Neuronal stem cell (in vitro differentiated cells): Measurements from ENCODE around the gene SEL1L3.

Experiments
- DNase-seq: peaks from one replicate; pipeline ENCODE4 v3.0.0-alpha.2; 2013; ENCODE audit warnings: low spot score
- H2AFZ ChIP-seq: one replicate; pipeline ENCODE4 v1.6.1; 2013; ENCODE audit warnings: mild to moderate bottlenecking, low read length, inconsistent platforms
- H2AK5ac ChIP-seq: 2 replicates; pipeline ENCODE4 v1.6.1; 2013; ENCODE audit warnings: low read depth, mild to moderate bottlenecking, inconsistent platforms, low read length, moderate library complexity, mixed read lengths
- H2BK120ac ChIP-seq: 2 replicates; pipeline ENCODE4 v1.6.1; 2013; ENCODE audit warnings: low read depth, mild to moderate bottlenecking, inconsistent platforms, low read length, moderate library complexity, mixed read lengths
- H2BK12ac ChIP-seq: one replicate; pipeline ENCODE4 v1.6.1; 2013; ENCODE audit warnings: low read length, inconsistent platforms
- H2BK15ac ChIP-seq: 2 replicates; pipeline ENCODE4 v1.6.1; 2013; ENCODE audit warnings: mild to moderate bottlenecking, low read length, inconsistent platforms, mixed read lengths
- H2BK5ac ChIP-seq: one replicate; pipeline ENCODE4 v1.6.1; 2013; ENCODE audit warnings: inconsistent platforms, mild to moderate bottlenecking, low read length, moderate library complexity
- H3K14ac ChIP-seq: one replicate; pipeline ENCODE4 v1.6.1; 2013; ENCODE audit warnings: low read length, inconsistent platforms
- H3K18ac ChIP-seq: 2 replicates; pipeline ENCODE4 v1.6.1; 2013; ENCODE audit warnings: low read length, inconsistent platforms
- H3K23ac ChIP-seq: 2 replicates; pipeline ENCODE4 v1.6.1; 2013; ENCODE audit warnings: low read depth, mild to moderate bottlenecking, mixed read lengths, low read length, inconsistent platforms; ENCODE audit not compliant: poor library complexity
- H3K27ac ChIP-seq: replicated peaks from 3 replicates; pipeline ENCODE4 v1.5.1; 2013; ENCODE audit warnings: low read length, inconsistent platforms
- H3K27me3 ChIP-seq, 3 experiments: 2 replicates each; pipeline ENCODE4 v1.6.1; 2013; ENCODE audit warnings: low read length in 3 of 3, mild to moderate bottlenecking in 2 of 3, inconsistent platforms in 1 of 3, low read depth in 1 of 3, mixed read lengths in 1 of 3, moderate library complexity in 1 of 3; ENCODE audit not compliant: control insufficient read depth in 3 of 3, insufficient read depth in 3 of 3
- H3K36me3 ChIP-seq, 2 donors: replicated peaks in 1 of 2; 2 replicates each; pipeline ENCODE4 v1.6.1; 2013; ENCODE audit warnings: low read length in 2 of 2; ENCODE audit not compliant: control insufficient read depth in 2 of 2, insufficient read depth in 2 of 2
- H3K4ac ChIP-seq: 2 replicates; pipeline ENCODE4 v1.6.1; 2013; ENCODE audit warnings: inconsistent platforms, mild to moderate bottlenecking, low read length, moderate library complexity
- H3K4me1 ChIP-seq, 2 donors: 1 replicate in 1 of 2; 2 replicates in 1 of 2; pipeline ENCODE4 v1.6.1; 2013; ENCODE audit warnings: low read length in 2 of 2, low read depth in 1 of 2; ENCODE audit not compliant: control insufficient read depth in 2 of 2, insufficient read depth in 1 of 2
- H3K4me2 ChIP-seq: one replicate; pipeline ENCODE4 v1.6.1; 2013; ENCODE audit warnings: mild to moderate bottlenecking, low read length, inconsistent platforms; ENCODE audit not compliant: insufficient read depth, poor library complexity, severe bottlenecking
- H3K4me3 ChIP-seq, 2 donors: 2 replicates each; pipeline ENCODE4 v1.5.1; 2013; ENCODE audit warnings: low read length in 2 of 2, mild to moderate bottlenecking in 2 of 2, inconsistent platforms in 1 of 2, moderate library complexity in 1 of 2
- H3K79me1 ChIP-seq: one replicate; pipeline ENCODE4 v1.6.1; 2013; ENCODE audit warnings: low read depth, mild to moderate bottlenecking, inconsistent platforms, low read length, moderate library complexity
- H3K9ac ChIP-seq: one replicate; pipeline ENCODE4 v1.6.1; 2013; ENCODE audit warnings: mild to moderate bottlenecking, low read depth, low read length, inconsistent platforms; ENCODE audit not compliant: poor library complexity
- H3K9me3 ChIP-seq, 2 donors: replicated peaks in 1 of 2; 2 replicates each; pipeline versions ENCODE3 to v1.6.1; 2013; ENCODE audit warnings: low read length in 2 of 2, mild to moderate bottlenecking in 2 of 2, inconsistent platforms in 1 of 2, low read depth in 1 of 2, mixed read lengths in 1 of 2, moderate library complexity in 1 of 2; ENCODE audit not compliant: control insufficient read depth in 2 of 2, insufficient read depth in 1 of 2
- H4K8ac ChIP-seq: one replicate; pipeline ENCODE4 v1.6.1; 2013; ENCODE audit warnings: low read depth, mild to moderate bottlenecking, inconsistent platforms, low read length, moderate library complexity
- H4K91ac ChIP-seq: one replicate; pipeline ENCODE4 v1.6.1; 2013; ENCODE audit warnings: low read length, low read depth, mild to moderate bottlenecking, inconsistent platforms; ENCODE audit not compliant: poor library complexity
- WGBS, 2 donors: extraction: QIAGEN DNeasy Blood & Tissue Kit; methylation state at CpG; one replicate each; pipeline ENCODE4 v1.1.7; 2013; ENCODE audit warnings: missing lambda C conversion rate in 2 of 2, mixed read lengths in 1 of 2; ENCODE audit not compliant: insufficient read length in 2 of 2, insufficient replicate concordance in 1 of 2; ENCODE audit errors: extremely low coverage in 2 of 2; 5-methylcytosine and 5-hydroxymethylcytosine counted together

The SEL1L3 gene

GRCh38 chr4:25725870-25726269 lies 136.9 kb downstream of the SEL1L3 start:
- no peaks in the 10 kb centered on the region for H3K36me3 ChIP-seq
- WGBS, 2 donors, result no CpG with 5 or more reads among the region's 7 CpGs

DNA sequence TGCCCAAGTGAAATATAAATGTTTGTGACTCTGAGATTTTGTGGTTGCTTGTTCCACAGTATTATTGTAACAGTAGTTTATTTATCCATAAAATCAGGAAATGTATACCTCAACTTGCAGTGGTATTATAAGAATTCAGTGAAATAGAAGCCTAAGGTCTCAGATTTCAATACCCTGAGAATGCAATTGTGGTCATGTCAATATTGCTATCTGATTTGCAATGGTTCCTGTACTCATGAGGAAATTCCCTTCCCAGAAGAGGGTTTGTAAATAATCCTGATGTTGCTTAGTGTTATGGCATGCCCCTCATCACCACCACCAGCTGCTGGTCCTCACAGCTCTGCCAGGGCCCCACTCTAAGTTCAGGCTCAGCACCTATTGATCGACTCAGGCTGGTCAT lies 139.4 kb downstream of the SEL1L3 start:
- Histone ChIP-seq H3K9me3 (no peaks in the 10 kb centered on the region), H4K8ac (no peak overlapping the region)

More at GRCh38 chr4:25725870-25726269, 136.9 kb downstream of the SEL1L3 start:
- H2BK12ac ChIP-seq, result no peak overlapping the region
- H3K14ac ChIP-seq, result no peak overlapping the region
- no peak overlapping the region for H3K4me2 ChIP-seq
- no peak overlapping the region for H2BK15ac ChIP-seq
- no peak overlapping the region for H4K8ac ChIP-seq
- no peak overlapping the region for H3K9ac ChIP-seq
- no peaks in the 10 kb centered on the region for H3K79me1 ChIP-seq
- no peak overlapping the region for H2AFZ ChIP-seq
- no peaks in the 10 kb centered on the region for H3K27me3 ChIP-seq
- H3K9me3 ChIP-seq, result no peaks in the 10 kb centered on the region
- no peak overlapping the region for H2BK120ac ChIP-seq
- H3K4me3 ChIP-seq, result peak overlapping the region in 1 of 2 donors; percentile 12
- no peak overlapping the region for H2AK5ac ChIP-seq
- H3K4me1 ChIP-seq, result peaks cover 0 to 6% of the 10 kb centered on the region in 2 donors
- H3K4ac ChIP-seq, result no peak overlapping the region
- no peak for DNase-seq
- H3K23ac ChIP-seq, result no peak overlapping the region
- no peak overlapping the region for H2BK5ac ChIP-seq
- no peak overlapping the region for H3K18ac ChIP-seq
- no peak overlapping the region for H3K27ac ChIP-seq
- no peak overlapping the region for H4K91ac ChIP-seq

GRCh38 chr4:25722964-25723363 lies 139.8 kb downstream of the SEL1L3 start:
- no peak overlapping the region for H2BK12ac ChIP-seq
- no peak overlapping the region for H3K18ac ChIP-seq
- no peak overlapping the region for H2BK120ac ChIP-seq
- H2BK5ac ChIP-seq, result no peak overlapping the region
- WGBS, 2 donors, result no CpG with 5 or more reads among the region's 3 CpGs
- no peak overlapping the region for H3K9ac ChIP-seq
- no peaks in the 10 kb centered on the region for H3K79me1 ChIP-seq
- H3K4me2 ChIP-seq, result no peak overlapping the region
- H3K9me3 ChIP-seq, result no peaks in the 10 kb centered on the region
- H4K8ac ChIP-seq, result peak overlapping the region; percentile 66
- H3K4ac ChIP-seq, result no peak overlapping the region
- no peaks in the 10 kb centered on the region for H3K36me3 ChIP-seq
- no peak overlapping the region for H3K27ac ChIP-seq
- H4K91ac ChIP-seq, result no peak overlapping the region
- H2AK5ac ChIP-seq, result no peak overlapping the region
- no peaks in the 10 kb centered on the region for H3K4me1 ChIP-seq
- H3K23ac ChIP-seq, result no peak overlapping the region
- no peak overlapping the region for H3K14ac ChIP-seq
- no peaks in the 10 kb centered on the region for H3K27me3 ChIP-seq
- no peak overlapping the region for H3K4me3 ChIP-seq
- DNase-seq, result no peak
- H2AFZ ChIP-seq, result no peak overlapping the region
- H2BK15ac ChIP-seq, result no peak overlapping the region

More for the DNA sequence above, 139.4 kb downstream of the SEL1L3 start:
- Histone ChIP-seq H4K91ac (no peak overlapping the region), H3K4ac (no peak overlapping the region), H3K27me3 (no peaks in the 10 kb centered on the region), H2AK5ac (no peak overlapping the region), H3K4me1 (peaks cover 0 to 4% of the 10 kb centered on the region in 2 donors), H3K79me1 (no peaks in the 10 kb centered on the region), H2BK12ac (no peak overlapping the region), H3K4me2 (no peak overlapping the region), H3K27ac (no peak overlapping the region), H3K23ac (no peak overlapping the region), H3K14ac (no peak overlapping the region), H3K36me3 (no peaks in the 10 kb centered on the region), H3K18ac (no peak overlapping the region), H3K4me3 (no peak overlapping the region), H2BK5ac (no peak overlapping the region), H2BK15ac (no peak overlapping the region), H2AFZ (no peak overlapping the region), H2BK120ac (no peak overlapping the region), H3K9ac (no peak overlapping the region)
- no peak for DNase-seq
- no CpG with 5 or more reads among the region's 1 CpG for WGBS, 2 donors

- Histone ChIP-seq H3K27ac (no peak overlapping the region), H2AK5ac (no peak overlapping the region), H3K79me1 (no peaks in the 10 kb centered on the region), H3K14ac (no peak overlapping the region), H4K8ac (no peak overlapping the region), H2BK120ac (no peak overlapping the region), H3K9me3 (peaks cover 0 to 1% of the 10 kb centered on the region in 2 donors), H3K4ac (no peak overlapping the region), H2BK15ac (no peak overlapping the region), H2BK5ac (no peak overlapping the region), H3K18ac (no peak overlapping the region), H3K27me3 (no peaks in the 10 kb centered on the region), H3K23ac (no peak overlapping the region), H3K9ac (no peak overlapping the region), H3K4me1 (no peaks in the 10 kb centered on the region), H3K4me3 (no peak overlapping the region), H2BK12ac (no peak overlapping the region), H4K91ac (no peak overlapping the region), H3K36me3 (no peaks in the 10 kb centered on the region), H3K4me2 (no peak overlapping the region), H2AFZ (no peak overlapping the region)
- no peak for DNase-seq
- WGBS, 2 donors, result no CpG with 5 or more reads among the region's 4 CpGs
Observed at GRCh38 chr4:25713812-25714211, 149.0 kb downstream of the SEL1L3 start.
